A673 (cell line): ENCODE results near the gene SCN4B. TPM values are rescaled to one million over a fixed set of nuclear protein-coding genes. Genes with fewer than 3 reads are reported as not detected.

Experiments used
- BruUV-seq: library from RNA; stranded (reverse); fragments of 400-500 nt; replicated peaks from 2 replicates; lab custom pipeline; 2021; lab: Mats Ljungman, UMichigan
- CTCF ChIA-PET: fragments of 300-600 bp; sonication (Branson Sonifier 250); formaldehyde crosslinking; loops from one replicate; lab custom pipeline; 2022; ENCODE audit warnings: antibody characterized with exemption; lab: Charles Lee
- POLR2A ChIA-PET: fragments of 300-600 bp; sonication (Branson Sonifier 250); formaldehyde crosslinking; loops from one replicate; lab custom pipeline; 2022; ENCODE audit warnings: antibody characterized with exemption; ENCODE audit not compliant: low non-redundant PET; lab: Charles Lee
- DNase-seq: peaks from one replicate; pipeline ENCODE4 v3.0.0-alpha.2; 2015; ENCODE audit warnings: low spot score
- H3K27ac ChIP-seq: fragments of 200-600 bp; sonication (generic); 2 replicates; pipeline ENCODE4 v1.5.1; 2016; ENCODE audit warnings: mixed run types, low read depth, mild to moderate bottlenecking, mixed read lengths, antibody characterized with exemption, low read length; ENCODE audit not compliant: poor library complexity, severe bottlenecking
- H3K27me3 ChIP-seq: fragments of 200-600 bp; sonication (generic); replicated peaks from 2 replicates; pipeline ENCODE4 v1.6.1; 2017; ENCODE audit warnings: mixed run types, low read depth, mild to moderate bottlenecking, mixed read lengths, antibody characterized with exemption, low read length; ENCODE audit not compliant: insufficient read depth, poor library complexity
- H3K36me3 ChIP-seq: fragments of 200-600 bp; sonication (generic); 2 replicates; pipeline ENCODE4 v1.6.1; 2016; ENCODE audit warnings: mixed run types, mild to moderate bottlenecking, mixed read lengths, antibody characterized with exemption, low read length; ENCODE audit not compliant: insufficient read depth, poor library complexity, severe bottlenecking
- H3K4me1 ChIP-seq: fragments of 200-600 bp; sonication (generic); 2 replicates; pipeline ENCODE4 v1.6.1; 2017; ENCODE audit warnings: mixed run types, mild to moderate bottlenecking, mixed read lengths, antibody characterized with exemption, low read length; ENCODE audit not compliant: insufficient read depth, poor library complexity, severe bottlenecking
- H3K4me3 ChIP-seq: fragments of 200-600 bp; sonication (generic); 2 replicates; pipeline ENCODE4 v1.5.1; 2016; ENCODE audit warnings: low read depth, mixed run types, mild to moderate bottlenecking, mixed read lengths, low read length; ENCODE audit not compliant: poor library complexity, severe bottlenecking
- H3K9me3 ChIP-seq: fragments of 200-600 bp; sonication (generic); 2 replicates; pipeline ENCODE4 v1.6.1; 2016; ENCODE audit warnings: mixed run types, low read depth, mild to moderate bottlenecking, mixed read lengths, antibody characterized with exemption, low read length; ENCODE audit not compliant: poor library complexity, severe bottlenecking
- CTCF ChIP-seq: fragments of 300-800, 200-600 bp; sonication (generic); conservative IDR thresholded peaks from 2 replicates; pipeline ENCODE4 v1.5.1; 2017; ENCODE audit warnings: low read depth, mild to moderate bottlenecking, antibody characterized with exemption, low read length, moderate library complexity, mixed read lengths
- EZH2 ChIP-seq: fragments of 200-600 bp; sonication (generic); IDR thresholded peaks from 2 replicates; pipeline ENCODE4 v1.6.1; 2017; ENCODE audit warnings: borderline replicate concordance, low read depth, mild to moderate bottlenecking, mixed read lengths, antibody characterized with exemption, low read length; ENCODE audit not compliant: poor library complexity, severe bottlenecking
- intact Hi-C: fragments of 100-400 bp; cut with micrococcal nuclease; formaldehyde crosslinking; loops from one replicate; pipeline ENCODE4 v1.10.0; 2022; ENCODE audit not compliant: unreplicated experiment
- total RNA-seq: library from RNA; stranded (reverse); gene quantifications from 2 replicates; pipeline ENCODE4 v1.2.3, GENCODE V29; 2021

SCN4B gene
- total RNA-seq, 1 experiment from 2014 or later: 1.8 TPM

- DNase-seq: no peak
- TF ChIP-seq CTCF (no peak), EZH2 (no peak)
- Histone ChIP-seq H3K9me3 (no peaks in the 10 kb centered on the region), H3K36me3 (no peaks in the 10 kb centered on the region), H3K4me1 (no peaks in the 10 kb centered on the region), H3K27ac (no peak overlapping the region), H3K27me3 (no peaks in the 10 kb centered on the region), H3K4me3 (no peak overlapping the region)
- intact Hi-C loops: no loop called here
- no TSS peak for BruUV-seq
- ChIA-PET POLR2A (interaction anchor here (0.7 kb wide), 1 partner anchor 24 kb away, joined by 20 read pairs; no protein-coding TSS in a partner anchor), CTCF (interaction anchor here (0.6 kb wide), 2 partner anchors 22 to 24 kb away, joined by 4 to 6 read pairs; no protein-coding TSS in a partner anchor)
Observed at GRCh38 chr11:118139578-118139977, 13.0 kb downstream of the SCN4B start.

GRCh38 chr11:118138839-118139420 is 13.7 kb downstream of the SCN4B start:
- no peak overlapping the region for H3K4me3 ChIP-seq
- TF ChIP-seq CTCF (no peak), EZH2 (no peak)
- H3K27ac ChIP-seq: no peak overlapping the region
- intact Hi-C loops: no loop called here
- ChIA-PET CTCF (no interaction called here), POLR2A (no interaction called here)
- H3K4me1 ChIP-seq: no peaks in the 10 kb centered on the region
- H3K9me3 ChIP-seq: no peaks in the 10 kb centered on the region
- DNase-seq: no peak
- H3K27me3 ChIP-seq: no peaks in the 10 kb centered on the region
- H3K36me3 ChIP-seq: no peaks in the 10 kb centered on the region
- BruUV-seq: no TSS peak

GRCh38 chr11:118136801-118137200 is 15.8 kb downstream of the SCN4B start:
- ChIA-PET CTCF (no interaction called here), POLR2A (no interaction called here)
- TF ChIP-seq CTCF (no peak), EZH2 (no peak)
- DNase-seq: no peak
- Histone ChIP-seq H3K36me3 (no peaks in the 10 kb centered on the region), H3K4me3 (no peak overlapping the region), H3K4me1 (no peaks in the 10 kb centered on the region), H3K9me3 (no peaks in the 10 kb centered on the region), H3K27ac (no peak overlapping the region), H3K27me3 (no peaks in the 10 kb centered on the region)
- no TSS peak for BruUV-seq
- intact Hi-C loops: no loop called here
